Left forelimb (tissue), 1 donor: Measurements from ENCODE around the gene NEAT1.

Experiments used
- DNase-seq: peaks from one replicate; pipeline ENCODE4 v3.0.0-alpha.2; 2018; ENCODE audit warnings: low spot score

The NEAT1 gene

DNA sequence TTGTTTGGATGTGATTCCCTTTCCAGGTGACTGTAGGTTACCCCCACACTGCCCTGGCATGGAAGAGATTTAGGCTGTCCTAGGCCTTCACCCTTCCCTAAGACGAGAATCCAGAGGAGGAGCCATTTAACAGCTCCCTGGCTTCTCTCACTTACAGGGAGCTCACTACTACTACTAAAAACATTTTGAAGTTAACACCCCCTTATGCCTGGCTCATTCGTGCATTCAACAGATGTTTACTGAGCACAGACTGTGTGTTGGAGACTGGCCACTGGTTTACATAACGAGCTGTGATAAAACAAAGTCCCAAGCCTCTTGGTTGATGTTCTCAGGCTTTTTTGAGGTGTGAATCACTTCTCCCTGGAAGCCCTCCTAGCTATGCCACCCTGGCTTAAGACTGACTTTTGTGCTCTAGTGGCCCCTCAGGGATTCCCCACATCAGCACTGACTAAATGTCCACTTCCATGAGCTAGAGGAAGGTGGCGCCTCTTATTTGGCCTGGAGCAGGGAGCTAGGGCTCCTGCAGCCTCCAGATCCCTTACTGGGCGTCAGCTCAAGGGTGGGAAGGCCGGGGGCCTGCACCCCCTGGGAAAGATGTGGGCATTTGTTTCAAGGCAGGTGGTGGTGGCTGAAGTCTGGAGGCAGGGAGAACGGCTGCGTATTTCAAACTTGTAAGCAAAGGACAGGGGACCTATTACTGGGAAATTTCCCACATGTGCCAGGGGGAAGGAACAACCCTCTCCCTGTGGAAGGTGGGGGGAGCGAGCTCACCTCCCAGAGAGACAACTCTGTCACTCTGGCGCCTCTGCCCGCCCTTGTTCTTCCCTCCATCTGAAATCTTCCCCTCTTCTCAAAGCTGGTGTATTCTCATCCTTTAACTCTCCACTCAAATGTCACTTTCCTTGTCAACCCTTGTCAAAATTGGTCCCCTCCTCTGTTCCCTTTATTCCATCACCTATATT is 56.9 kb downstream of the NEAT1 start:
- no peak for DNase-seq

DNA sequence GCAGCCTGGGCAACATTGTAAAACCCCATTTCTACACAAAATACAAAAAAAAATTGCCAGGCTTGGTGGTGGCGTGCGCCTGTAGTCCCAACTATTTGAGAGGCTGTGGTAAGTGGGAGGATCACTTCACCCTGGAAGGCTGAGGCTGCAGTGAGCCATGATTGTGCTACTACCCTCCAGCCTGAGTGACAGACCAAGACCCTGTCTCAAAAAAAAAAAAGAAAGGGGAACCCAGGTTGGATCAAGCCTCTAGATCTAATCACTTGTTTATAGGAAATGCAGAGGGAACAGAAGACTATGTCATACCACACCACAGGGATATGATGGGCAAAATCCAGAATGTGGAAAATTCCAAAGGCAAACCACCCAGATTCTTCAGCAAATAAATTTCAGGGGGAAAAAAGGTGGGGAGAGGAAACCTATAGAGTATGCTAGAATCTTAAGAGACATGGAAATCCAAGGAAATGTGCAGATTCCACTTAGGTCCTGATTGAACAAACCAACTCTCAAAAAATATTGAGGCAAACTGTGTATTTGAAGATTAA is 59.8 kb downstream of the NEAT1 start:
- no peak for DNase-seq

DNA sequence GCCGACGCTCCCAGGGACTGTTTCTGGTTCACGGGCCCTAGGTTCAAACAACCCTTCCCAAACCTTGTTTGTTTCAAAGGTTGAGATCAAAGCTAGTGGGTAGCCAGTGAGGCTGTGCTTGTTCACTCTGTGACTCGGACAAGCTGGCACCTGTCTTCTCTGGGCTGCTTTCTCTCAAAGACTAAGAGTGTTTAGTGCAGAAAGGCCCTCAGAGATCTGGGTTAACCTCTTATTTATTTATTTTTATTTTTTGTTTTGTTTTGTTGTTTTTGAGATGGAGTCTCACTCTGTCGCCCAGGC is 63.3 kb downstream of the NEAT1 start:
- no peak for DNase-seq

DNA sequence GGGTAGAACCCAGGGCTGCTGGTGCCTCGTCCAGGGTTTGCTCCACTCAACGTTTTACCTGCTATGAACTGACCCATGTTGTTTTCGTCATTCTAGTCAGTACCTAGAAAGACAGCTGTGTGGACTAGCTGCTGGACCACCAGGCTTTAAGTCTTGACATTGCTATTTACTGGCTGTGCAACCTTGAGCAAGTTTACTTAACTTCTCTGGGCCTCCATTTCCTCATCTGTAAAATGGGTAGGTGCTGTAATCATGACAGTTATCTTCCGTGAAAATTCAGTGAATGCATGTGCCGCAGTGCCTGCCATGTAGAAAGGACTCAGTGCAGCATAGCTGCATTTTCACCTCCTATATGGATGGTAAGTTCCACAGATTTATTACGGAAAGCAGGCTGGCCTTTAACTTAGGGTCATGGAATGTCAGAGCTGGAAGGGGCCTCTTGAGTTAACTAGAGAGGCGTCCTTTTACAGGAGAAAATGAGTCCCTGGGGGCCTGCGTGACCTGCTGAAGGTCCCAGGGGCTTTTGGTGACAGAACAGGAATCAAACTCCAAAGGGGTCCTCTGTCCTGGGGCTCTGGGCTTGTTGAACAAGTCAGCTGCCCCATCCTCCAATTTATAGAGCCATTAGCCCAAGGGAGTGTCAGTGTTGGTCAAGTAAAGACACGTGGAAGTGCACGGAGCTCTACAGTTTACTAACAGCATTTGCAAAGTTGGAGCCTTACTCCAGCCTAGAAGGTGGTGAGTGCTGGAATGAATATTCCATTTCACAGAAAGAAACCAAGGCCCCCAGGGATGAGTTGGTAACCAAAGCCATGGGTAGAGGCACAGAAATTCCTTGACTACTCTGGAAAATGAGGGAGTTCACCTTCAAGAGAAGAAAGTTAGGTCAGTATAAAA is 64.2 kb downstream of the NEAT1 start:
- no peak for DNase-seq

DNA sequence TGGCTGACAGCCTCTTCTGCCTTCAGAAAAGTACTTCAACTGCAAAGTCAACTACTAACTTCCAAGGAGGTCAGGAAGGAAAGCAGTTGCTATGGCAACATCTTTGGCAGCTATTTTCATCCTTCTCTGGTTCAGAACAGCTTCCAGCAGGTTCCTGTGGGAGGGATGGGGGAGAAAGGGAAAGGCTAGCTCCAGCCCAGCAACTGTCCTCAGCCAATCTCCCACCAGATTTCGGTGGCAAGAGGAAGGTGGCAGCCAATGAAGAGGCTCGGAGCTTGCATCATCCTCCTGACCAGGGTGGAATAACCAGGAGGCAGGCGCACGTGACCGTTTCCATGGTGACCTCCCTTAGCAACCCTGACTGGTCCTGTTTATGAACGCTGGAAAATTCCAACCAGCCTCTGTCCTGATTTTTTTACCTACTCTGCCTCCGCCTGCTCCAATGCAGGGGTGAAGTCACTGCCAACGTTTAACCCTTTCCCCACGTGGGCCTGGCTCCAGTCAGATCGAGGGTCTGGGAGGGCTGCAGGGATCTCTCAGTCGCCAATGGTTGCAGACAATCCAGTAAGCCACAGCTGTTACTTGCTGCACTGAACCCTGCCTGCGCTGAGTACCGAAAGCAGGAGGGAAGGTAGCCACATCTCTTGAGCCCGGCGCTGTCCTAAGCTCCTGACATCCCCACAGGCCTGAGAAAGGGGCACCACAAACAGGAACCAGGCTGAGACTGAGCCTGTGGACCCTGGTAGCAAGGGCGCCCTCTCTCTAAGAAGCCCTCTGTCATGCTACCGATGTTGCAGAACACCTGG is 65.1 kb downstream of the NEAT1 start:
- DNase-seq = peak; percentile 95

DNA sequence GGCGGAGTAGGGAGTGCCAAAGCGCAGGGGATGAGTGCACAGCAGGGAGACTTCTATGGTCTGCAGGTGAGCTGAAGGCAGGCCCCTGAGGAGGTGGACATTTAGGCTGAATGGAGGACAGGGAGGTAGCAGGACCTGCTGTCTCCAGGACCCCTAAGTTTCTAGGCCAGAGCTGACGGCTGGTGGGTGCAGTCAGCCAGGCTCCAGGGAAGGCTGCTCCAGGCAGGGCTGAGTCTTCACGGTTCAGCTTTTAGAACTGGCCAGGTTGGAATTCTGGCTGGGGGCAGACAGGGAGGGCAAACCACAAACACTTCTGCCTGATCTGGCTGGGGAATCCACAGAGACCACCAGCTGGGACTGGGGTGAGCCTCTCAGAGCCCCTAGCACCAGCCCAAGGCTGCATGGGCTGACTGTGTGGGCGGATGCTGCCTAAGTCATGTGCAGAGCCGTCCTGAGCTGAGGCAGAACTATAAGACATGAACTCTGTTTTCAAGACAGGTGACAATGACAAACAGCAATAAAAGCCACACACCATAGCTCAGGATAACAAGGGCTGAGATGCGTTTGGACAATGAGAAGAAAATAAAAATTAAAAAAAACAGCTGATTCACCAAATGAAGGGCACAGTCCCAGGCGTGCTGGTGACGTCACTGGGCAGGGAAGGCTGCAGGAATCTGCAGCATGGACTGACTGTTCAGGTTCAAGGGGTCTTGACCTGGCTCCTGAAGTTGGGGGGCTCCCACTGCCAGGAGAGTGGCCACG is 65.9 kb downstream of the NEAT1 start:
- no peak for DNase-seq

DNA sequence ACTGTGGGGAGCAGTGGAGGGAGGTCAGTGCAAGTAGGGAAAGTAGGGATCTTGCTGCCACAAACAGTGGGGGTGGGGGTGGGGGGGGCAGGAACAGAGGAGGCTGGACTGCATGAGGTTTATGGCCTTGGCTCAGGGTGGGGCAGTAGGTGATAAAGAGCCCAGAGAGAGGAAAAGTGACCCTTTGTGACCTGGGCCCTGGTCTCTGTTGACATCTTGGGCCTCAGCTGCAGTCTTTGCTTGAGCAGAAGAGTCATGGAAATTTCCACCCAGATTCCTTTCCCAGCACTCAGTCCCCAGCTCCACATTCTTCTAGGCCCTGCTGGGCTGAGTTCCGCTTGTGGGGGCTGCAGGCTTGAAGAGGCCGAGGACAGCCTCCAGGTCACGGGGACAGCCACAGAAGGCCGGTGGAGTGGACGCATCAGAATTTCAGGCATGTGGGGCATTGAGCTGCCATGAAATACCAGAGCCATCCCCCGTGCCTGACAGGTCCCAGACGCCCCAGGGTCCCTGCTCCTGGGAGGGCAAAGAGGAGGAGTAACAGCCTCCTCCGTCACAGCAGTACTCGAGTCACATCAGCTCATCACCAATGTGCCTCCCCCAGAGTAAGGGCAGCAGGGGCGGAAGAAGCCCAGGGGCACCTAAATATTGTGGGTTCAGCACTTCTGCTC is 66.6 kb downstream of the NEAT1 start:
- DNase-seq = peak; percentile 75

DNA sequence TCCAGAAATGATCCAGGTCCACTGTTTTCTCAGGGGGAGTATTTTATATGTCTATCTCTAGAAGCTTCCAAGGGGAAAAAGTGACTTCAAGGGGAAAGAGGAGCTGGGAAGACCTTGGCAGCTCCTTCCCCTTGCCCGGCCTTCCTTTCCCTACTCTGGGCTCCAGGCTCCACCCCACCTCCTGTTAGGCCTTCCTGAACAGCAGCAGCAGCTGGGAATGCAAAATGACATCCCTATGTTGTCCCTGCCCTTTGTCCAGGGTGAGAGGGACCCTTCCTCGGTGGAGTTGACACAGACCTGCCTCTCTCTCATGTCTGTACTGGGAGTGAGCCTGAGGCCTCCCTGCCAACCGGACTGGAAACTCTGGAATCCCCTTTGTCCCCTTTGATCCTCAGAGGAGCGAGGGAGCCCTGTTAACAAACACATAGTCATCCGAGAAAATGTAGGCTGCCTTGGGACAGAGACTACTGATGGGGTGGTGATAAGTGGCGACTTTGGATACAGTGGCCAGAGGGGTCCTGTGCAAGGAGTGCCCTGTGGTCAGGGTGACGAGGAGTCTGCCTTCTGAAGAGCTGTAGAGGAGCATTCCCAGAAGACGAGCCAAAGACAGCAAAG is 67.2 kb downstream of the NEAT1 start:
- peak; percentile 82 for DNase-seq

DNA sequence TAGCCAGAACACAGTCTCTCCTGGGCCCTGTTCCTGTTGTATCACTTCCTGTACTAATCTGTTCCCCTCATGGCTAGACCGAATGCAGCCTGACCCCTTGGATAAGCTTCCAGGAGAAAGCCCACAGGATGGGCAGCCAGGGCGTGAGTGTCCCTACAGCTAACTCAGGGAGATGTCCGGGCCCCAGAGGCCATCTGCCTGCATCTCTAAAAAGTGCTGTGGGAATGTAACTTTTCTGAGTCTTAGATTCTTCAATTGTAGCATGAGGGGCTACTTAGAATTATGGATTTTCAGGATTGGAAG is 68.5 kb downstream of the NEAT1 start:
- no peak for DNase-seq

DNA sequence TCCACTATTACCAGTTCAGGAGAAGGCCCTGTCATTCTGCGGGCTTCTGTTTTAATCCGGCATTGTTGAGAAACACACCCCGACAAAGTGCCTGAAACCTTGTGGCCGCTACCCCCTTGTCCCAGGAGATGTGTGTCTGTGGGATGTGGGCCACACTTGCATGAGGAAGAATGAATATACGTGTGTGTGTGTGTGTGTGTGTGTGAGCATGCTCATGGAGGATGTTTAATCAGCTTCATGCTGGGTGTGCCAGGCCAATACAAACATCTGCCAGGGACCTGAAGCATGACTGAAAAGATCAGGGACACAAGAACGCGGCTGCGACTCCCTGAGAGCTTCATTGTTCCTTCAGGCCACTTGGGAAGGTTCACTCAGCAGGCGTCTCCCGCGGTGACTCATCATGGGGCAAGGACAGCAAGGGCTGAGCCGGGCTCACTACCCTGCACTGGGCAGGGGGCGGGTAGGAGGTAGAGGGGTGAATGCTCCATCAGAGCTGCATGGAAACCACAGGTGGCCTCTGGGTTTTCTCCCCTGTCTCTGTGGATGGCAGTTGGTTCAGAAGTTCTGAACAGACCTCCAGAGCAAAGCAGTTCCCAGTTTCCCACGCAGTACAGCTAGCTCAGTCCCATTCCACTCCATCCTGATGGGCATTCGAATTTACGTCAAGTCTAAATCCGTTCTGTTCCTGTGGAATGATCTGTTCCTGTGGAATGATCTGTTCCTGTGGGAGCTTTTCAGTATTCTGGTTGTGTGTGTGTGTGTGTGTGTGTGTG is 69.2 kb downstream of the NEAT1 start:
- DNase-seq = no peak

DNA sequence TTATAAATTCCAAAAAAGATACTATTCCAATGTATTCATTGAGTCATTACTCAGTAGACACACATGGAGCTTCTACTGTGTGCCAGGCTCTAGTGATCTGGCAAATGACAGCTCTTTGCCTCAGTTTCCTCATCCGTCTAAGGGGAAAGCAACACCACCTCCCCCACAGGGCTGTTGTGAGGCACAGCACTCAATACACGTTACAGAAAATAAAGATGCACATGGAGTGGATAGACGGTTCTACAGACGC is 69.7 kb downstream of the NEAT1 start:
- DNase-seq = no peak

DNA sequence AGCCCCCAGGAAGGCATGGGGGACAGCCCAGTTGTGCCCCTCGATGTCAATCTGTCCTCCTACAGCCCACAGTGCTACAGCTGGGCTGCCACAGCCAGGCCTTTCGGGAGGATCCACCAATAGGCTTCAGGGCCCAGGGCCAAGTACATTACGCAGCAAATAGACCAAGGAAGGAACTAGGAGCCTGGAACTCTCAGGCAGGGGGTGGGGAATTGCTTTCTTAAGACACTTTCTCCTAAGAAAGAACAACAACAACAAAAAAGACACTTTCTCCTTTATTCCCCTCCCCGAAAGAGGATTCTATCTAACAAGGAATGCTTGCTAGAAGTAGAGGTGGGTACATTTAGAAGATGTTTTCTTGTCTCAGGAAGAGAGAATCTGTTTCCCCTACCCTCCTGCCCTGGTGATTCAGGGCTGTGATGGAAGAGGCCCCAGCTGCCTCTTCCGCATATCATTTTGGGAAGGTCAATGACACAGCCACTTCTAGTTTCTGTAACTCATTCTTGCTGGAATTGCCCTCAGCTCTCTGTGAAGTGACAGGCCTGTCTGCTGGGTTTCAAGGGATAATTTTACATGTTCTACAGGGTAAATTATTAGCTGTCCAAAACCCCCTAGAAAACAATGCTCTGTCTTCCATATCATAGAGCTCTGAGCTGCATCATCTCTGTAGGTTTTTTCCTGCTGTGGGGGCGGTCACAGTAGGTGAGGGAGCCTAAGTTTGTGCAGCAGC is 70.2 kb downstream of the NEAT1 start:
- peak; percentile 82 for DNase-seq

DNA sequence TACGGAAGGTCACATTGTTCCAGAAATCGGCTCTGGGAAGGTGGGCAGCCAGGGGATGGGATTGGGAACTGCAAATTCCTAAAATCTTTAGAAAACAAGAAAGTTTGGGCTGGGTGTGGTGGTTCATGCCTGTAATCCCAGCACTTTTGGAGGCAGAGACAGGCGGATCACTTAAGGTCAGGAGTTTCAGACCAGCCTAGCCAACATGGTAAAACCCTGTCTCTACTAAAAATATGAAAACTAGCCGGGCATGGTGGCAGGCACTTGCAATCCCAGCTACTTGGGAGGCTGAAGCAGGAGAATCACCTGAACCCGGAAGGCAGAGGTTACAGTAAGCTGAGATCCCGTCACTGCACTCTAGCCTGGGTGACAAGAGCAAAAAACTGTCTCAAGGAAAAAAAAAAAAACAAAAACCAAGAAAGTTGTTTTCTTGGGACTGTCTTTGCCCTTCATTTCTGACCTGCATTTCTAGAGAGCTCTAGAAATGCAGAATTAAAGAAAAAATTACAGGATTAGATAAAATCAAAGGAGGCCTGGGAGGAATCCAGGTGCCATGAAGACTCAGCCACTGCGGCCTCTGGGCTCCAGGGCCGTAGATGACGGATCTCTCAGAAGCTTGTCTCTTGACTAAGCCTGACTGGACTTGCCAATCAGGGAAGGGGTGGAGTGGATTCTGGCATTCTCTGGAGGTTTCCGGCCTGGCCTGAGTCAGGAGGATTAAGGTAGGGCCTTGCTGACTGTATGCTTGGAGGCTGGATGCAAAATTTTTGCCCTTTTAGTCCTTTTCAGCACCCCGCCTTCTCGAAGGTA is 71.0 kb downstream of the NEAT1 start:
- no peak for DNase-seq
